ENCODE data around the gene ZEB1. TPM values are rescaled to one million over a fixed set of nuclear protein-coding genes. Genes with fewer than 3 reads are reported as not detected.

Gene ZEB1
- total and polyA plus RNA-seq, 2 donors from 2014 or later, result 5.5 to 43.0 TPM

DNA sequence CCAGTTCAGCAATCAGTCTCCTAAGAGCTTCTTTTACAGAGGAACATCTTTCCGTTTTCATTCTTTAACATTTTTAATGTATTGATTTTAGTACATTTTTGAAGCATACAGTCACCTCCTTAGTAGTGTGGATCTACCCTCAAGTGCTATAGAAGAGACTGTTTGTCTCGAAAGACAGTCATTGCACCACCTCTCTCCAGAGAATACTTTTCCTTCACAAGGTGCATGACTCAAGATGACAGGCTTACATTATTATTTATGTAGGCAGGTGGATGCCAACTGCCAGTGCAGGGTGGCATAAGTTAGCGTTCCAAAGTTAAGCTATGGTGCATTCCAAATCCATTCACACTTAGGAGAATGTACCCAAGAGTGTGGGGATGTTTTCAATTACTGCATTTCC is 71.8 kb downstream of the ZEB1 start:
- no peak for FAIRE-seq
- H3K27ac ChIP-seq (ENCODE audit: low read depth in 2 of 2, low read length in 2 of 2), result no peak overlapping the region
- no peaks in the 10 kb centered on the region for H3K9me3 ChIP-seq (ENCODE audit: control insufficient read depth in 2 of 3, insufficient read depth in 1 of 3, low read length in 3 of 3)
- no peaks in the 10 kb centered on the region for H3K4me1 ChIP-seq (ENCODE audit: control insufficient read depth in 2 of 3, insufficient read depth in 2 of 3, low read depth in 1 of 3, low read length in 3 of 3)
- H3K4me3 ChIP-seq (ENCODE audit: low read length in 3 of 3), result no peak overlapping the region
- TF ChIP-seq, protein P1, sequence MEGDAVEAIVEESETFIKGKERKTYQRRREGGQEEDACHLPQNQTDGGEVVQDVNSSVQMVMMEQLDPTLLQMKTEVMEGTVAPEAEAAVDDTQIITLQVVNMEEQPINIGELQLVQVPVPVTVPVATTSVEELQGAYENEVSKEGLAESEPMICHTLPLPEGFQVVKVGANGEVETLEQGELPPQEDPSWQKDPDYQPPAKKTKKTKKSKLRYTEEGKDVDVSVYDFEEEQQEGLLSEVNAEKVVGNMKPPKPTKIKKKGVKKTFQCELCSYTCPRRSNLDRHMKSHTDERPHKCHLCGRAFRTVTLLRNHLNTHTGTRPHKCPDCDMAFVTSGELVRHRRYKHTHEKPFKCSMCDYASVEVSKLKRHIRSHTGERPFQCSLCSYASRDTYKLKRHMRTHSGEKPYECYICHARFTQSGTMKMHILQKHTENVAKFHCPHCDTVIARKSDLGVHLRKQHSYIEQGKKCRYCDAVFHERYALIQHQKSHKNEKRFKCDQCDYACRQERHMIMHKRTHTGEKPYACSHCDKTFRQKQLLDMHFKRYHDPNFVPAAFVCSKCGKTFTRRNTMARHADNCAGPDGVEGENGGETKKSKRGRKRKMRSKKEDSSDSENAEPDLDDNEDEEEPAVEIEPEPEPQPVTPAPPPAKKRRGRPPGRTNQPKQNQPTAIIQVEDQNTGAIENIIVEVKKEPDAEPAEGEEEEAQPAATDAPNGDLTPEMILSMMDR (IDR thresholded peaks at IDR 0.05; ENCODE audit: borderline replicate concordance, extremely low read depth, insufficient read depth), result no peak
- intact Hi-C loops (cut with DNase I), result no loop called here
- no peaks in the 10 kb centered on the region for H3K27me3 ChIP-seq (ENCODE audit: control insufficient read depth, insufficient read depth, low read length)
- no peak for DNase-seq
- no peaks in the 10 kb centered on the region for H3K36me3 ChIP-seq (ENCODE audit: control insufficient read depth in 2 of 3, insufficient read depth in 3 of 3, low read length in 3 of 3)
- no peak overlapping the region for H3K9ac ChIP-seq (ENCODE audit: low read length in 3 of 3)

DNA sequence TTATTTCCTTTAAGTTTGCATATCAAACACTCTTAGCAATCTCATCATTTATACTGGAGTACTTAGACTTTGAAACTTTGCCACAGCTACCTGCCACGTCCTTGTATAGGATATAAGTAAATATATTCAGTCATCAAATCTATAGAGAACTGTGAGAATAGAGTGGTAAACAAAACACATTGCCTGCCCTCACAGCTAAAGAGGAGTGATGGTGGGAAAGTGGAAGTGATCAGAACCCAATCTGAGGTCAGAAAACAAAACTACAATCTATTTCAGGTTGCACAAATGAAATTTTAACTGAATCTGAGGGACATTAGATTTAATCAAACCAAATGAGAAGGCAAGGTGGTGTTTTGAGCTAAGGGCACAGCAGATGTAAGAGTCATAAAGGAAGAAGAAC is 74.8 kb downstream of the ZEB1 start:
- Histone ChIP-seq H3K27me3 (ENCODE audit: control insufficient read depth, insufficient read depth, low read length) (no peaks in the 10 kb centered on the region), H3K4me1 (ENCODE audit: control insufficient read depth in 2 of 3, insufficient read depth in 2 of 3, low read depth in 1 of 3, low read length in 3 of 3) (no peaks in the 10 kb centered on the region), H3K27ac (ENCODE audit: low read depth in 2 of 2, low read length in 2 of 2) (no peak overlapping the region), H3K4me3 (ENCODE audit: low read length in 3 of 3) (no peak overlapping the region), H3K36me3 (ENCODE audit: control insufficient read depth in 2 of 3, insufficient read depth in 3 of 3, low read length in 3 of 3) (no peaks in the 10 kb centered on the region), H3K9ac (ENCODE audit: low read length in 3 of 3) (no peak overlapping the region), H3K9me3 (ENCODE audit: control insufficient read depth in 2 of 3, insufficient read depth in 1 of 3, low read length in 3 of 3) (no peaks in the 10 kb centered on the region)
- FAIRE-seq, result no peak
- intact Hi-C loops (cut with DNase I), result no loop called here
- TF ChIP-seq, protein P1 (IDR thresholded peaks at IDR 0.05; ENCODE audit: borderline replicate concordance, extremely low read depth, insufficient read depth), result no peak
- DNase-seq, result no peak

DNA sequence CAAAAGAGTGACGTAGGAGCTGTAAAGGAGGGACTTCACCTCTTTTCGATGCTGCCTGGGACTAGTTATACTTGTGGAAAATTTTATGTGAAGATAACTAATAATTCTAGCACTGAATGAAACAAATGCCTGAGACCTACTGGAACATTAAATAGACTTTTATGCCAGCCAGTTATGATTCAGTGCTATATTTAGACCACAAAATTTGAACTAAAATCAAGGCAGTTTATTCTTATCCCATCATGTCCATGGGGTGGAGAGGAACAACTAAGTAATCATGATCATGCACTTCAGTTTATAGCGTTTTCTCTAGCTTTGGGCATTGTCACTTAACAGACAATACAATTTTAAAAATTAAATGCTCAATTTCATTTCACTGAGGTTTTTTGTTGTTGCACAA is 76.7 kb downstream of the ZEB1 start:
- Histone ChIP-seq H3K9ac (ENCODE audit: low read length in 3 of 3) (no peak overlapping the region), H3K36me3 (ENCODE audit: control insufficient read depth in 2 of 3, insufficient read depth in 3 of 3, low read length in 3 of 3) (no peaks in the 10 kb centered on the region), H3K9me3 (ENCODE audit: control insufficient read depth in 2 of 3, insufficient read depth in 1 of 3, low read length in 3 of 3) (no peaks in the 10 kb centered on the region), H3K27me3 (ENCODE audit: control insufficient read depth, insufficient read depth, low read length) (no peaks in the 10 kb centered on the region), H3K4me3 (ENCODE audit: low read length in 3 of 3) (no peak overlapping the region), H3K4me1 (ENCODE audit: control insufficient read depth in 2 of 3, insufficient read depth in 2 of 3, low read depth in 1 of 3, low read length in 3 of 3) (no peaks in the 10 kb centered on the region), H3K27ac (ENCODE audit: low read depth in 2 of 2, low read length in 2 of 2) (no peak overlapping the region)
- no peak for FAIRE-seq
- no peak for DNase-seq
- intact Hi-C loops (cut with DNase I), result no loop called here
- TF ChIP-seq, protein P1 (IDR thresholded peaks at IDR 0.05; ENCODE audit: borderline replicate concordance, extremely low read depth, insufficient read depth), result no peak

DNA sequence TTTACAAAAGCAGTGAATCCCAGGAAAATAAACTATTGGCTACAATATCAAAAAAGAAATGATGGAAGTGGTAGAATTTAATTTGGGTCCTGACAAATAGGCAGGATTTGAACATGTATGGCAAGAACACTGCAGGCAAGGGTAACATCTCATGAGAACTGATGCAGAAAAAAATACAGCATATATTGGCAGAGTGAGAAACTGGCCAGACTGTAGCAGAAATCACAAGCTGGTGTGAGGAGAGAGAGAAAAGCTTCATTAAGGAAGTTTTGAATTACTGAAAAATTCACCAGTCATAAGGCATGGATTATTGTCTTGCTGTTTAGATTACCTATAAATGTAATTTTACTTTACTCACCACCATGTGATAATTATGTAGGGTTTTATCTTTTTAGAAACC is 77.4 kb downstream of the ZEB1 start:
- TF ChIP-seq, protein P1 (IDR thresholded peaks at IDR 0.05; ENCODE audit: borderline replicate concordance, extremely low read depth, insufficient read depth), result no peak
- H3K27ac ChIP-seq (ENCODE audit: low read depth in 2 of 2, low read length in 2 of 2), result no peak overlapping the region
- FAIRE-seq, result no peak

More for the DNA sequence above, 77.4 kb downstream of the ZEB1 start:
- DNase-seq, result no peak
- no peaks in the 10 kb centered on the region for H3K4me1 ChIP-seq (ENCODE audit: control insufficient read depth in 2 of 3, insufficient read depth in 2 of 3, low read depth in 1 of 3, low read length in 3 of 3)
- no peak overlapping the region for H3K4me3 ChIP-seq (ENCODE audit: low read length in 3 of 3)
- intact Hi-C loops (cut with DNase I), result no loop called here
- H3K36me3 ChIP-seq (ENCODE audit: control insufficient read depth in 2 of 3, insufficient read depth in 3 of 3, low read length in 3 of 3), result no peaks in the 10 kb centered on the region
- no peaks in the 10 kb centered on the region for H3K9me3 ChIP-seq (ENCODE audit: control insufficient read depth in 2 of 3, insufficient read depth in 1 of 3, low read length in 3 of 3)
- H3K27me3 ChIP-seq (ENCODE audit: control insufficient read depth, insufficient read depth, low read length), result no peaks in the 10 kb centered on the region
- no peak overlapping the region for H3K9ac ChIP-seq (ENCODE audit: low read length in 3 of 3)
